PFSK-1 (cell line): Measurements from ENCODE around the gene MSI2.

Experiments used
- POLR2AphosphoS5 ChIP-seq: IDR thresholded peaks from 2 replicates; pipeline ENCODE4 v1.6.1; 2012; ENCODE audit warnings: low read depth, mild to moderate bottlenecking, control low read depth, low read length, moderate library complexity
- TAF1 ChIP-seq: IDR thresholded peaks from 2 replicates; pipeline ENCODE4 v1.6.1; 2012; ENCODE audit warnings: low read length, control low read depth, borderline replicate concordance; ENCODE audit not compliant: insufficient read depth
- TF ChIP-seq, protein P1 (sequence below), 2 experiments: IDR thresholded peaks; 2 replicates each; pipeline versions ENCODE4 v1.6.1 to v1.8.0; 2011 to 2012; ENCODE audit warnings: low read depth in 2 of 2, low read length in 2 of 2, control low read depth in 1 of 2, inconsistent platforms in 1 of 2, mild to moderate bottlenecking in 1 of 2, moderate library complexity in 1 of 2; ENCODE audit not compliant: insufficient read depth in 1 of 2

DNA sequence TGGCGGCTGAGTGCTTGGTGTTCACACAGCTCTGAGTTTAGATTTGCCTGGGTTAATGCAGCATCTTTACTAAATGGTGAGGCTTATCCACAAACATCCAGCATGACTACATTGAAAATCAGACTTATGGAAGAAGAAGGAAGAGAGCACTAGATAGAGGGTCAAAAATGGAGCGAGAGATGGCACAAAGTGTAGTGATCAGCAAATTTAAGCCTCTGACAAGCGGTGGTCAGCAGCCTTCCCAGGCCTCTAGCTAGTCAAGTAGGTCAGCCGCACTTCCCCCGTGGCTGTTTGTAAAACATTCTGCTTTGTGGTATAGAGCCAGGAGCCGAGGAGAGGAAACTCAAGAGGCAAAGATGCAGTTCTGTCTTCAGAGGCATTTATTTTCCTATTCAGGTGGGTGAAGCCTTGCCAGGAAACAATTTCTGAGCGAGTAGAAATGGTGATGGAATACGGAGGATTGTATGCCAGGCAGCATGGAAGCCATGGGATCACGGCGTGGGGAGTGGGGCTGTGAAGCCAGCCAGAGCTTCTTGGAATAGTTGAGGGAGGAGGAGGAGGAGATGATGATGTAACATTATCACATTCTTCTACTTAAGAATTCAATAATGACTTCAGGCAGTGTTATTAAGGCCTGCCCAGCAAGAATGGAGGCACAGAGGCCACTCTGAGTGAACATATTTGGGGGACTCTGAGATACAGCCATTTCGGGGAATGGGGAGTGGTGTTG is 118.9 kb downstream of the MSI2 start:
- TF ChIP-seq, protein P1, sequence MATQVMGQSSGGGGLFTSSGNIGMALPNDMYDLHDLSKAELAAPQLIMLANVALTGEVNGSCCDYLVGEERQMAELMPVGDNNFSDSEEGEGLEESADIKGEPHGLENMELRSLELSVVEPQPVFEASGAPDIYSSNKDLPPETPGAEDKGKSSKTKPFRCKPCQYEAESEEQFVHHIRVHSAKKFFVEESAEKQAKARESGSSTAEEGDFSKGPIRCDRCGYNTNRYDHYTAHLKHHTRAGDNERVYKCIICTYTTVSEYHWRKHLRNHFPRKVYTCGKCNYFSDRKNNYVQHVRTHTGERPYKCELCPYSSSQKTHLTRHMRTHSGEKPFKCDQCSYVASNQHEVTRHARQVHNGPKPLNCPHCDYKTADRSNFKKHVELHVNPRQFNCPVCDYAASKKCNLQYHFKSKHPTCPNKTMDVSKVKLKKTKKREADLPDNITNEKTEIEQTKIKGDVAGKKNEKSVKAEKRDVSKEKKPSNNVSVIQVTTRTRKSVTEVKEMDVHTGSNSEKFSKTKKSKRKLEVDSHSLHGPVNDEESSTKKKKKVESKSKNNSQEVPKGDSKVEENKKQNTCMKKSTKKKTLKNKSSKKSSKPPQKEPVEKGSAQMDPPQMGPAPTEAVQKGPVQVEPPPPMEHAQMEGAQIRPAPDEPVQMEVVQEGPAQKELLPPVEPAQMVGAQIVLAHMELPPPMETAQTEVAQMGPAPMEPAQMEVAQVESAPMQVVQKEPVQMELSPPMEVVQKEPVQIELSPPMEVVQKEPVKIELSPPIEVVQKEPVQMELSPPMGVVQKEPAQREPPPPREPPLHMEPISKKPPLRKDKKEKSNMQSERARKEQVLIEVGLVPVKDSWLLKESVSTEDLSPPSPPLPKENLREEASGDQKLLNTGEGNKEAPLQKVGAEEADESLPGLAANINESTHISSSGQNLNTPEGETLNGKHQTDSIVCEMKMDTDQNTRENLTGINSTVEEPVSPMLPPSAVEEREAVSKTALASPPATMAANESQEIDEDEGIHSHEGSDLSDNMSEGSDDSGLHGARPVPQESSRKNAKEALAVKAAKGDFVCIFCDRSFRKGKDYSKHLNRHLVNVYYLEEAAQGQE (IDR thresholded peaks at IDR 0.05; ENCODE audit: insufficient read depth in 1 of 2, low read depth in 2 of 2, low read length in 2 of 2): no peak
- TF ChIP-seq POLR2AphosphoS5 (no peak), TAF1 (no peak)
